Measurements from ENCODE around the gene TRIM49D1. TPM values are rescaled to one million over a fixed set of nuclear protein-coding genes. Genes with fewer than 3 reads are reported as not detected.

Gene TRIM49D1, protein sequence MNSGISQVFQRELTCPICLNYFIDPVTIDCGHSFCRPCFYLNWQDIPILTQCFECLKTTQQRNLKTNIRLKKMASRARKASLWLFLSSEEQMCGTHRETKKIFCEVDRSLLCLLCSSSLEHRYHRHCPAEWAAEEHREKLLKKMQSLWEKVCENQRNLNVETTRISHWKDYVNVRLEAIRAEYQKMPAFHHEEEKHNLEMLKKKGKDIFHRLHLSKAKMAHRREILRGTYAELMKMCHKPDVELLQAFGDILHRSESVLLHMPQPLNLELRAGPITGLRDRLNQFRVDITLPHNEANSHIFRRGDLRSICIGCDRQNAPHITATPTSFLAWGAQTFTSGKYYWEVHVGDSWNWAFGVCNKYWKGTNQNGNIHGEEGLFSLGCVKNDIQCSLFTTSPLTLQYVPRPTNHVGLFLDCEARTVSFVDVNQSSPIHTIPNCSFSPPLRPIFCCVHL
- 0.05 TPM in 1 of 5 replicates, not detected in the others for total RNA-seq (2022; extraction: Qiagen RNA extraction; ENCODE audit: low read depth)

GRCh38 chr11:89922195-89922660, at the start of gene TRIM49D1:
TSS of gene TRIM49D1 (minus strand) at chr11:89922245. CDS start at chr11:89917710, 4,535 bp downstream.

DNA sequence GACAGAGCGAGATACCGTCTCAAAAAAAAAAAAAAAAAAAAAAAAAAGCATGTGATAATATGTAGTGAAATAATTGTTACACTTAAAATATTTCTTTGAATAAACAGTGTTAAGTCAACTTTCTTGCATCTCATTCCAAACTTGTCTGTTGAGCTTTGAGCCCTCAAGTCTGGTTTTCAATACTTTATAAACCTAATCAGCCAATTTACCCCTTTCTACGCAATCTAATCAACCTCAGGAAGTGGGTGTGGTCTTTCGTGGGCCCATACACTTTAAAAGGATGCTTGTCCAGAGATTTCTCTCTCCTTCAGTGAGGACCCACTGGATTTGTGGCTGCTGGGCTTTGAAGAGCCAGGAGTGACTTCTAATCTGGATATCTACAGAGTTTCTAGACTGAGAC, 43.7 kb upstream of the TRIM49D1 start, which contains the start of gene TRIM64:
TSS of gene TRIM64 (plus strand) at position 301 of the 400 bp plus-strand sequence. CDS start 2,467 bp downstream, outside the sequence.

DNA sequence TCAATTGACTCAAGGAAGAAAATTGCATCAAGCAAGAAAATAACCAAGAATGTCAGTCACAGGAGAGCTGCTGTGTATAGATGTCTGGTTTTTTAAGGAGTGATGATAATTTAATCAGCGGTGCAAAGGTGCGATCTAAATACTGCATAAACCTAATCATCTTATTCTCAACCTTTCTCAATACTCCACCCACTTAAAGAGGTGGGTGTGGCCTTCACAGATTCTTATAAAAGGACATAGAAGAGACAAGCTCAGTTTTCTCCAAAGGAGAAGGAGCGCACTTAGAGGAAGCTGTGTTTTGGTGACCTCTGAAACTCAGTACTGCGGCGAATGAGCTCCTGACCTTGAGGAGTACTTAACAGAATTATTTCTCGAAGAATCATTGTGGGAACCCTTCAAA, 1.7 kb upstream of the TRIM49D1 start, which contains the start of gene TRIM49D2:
TSS of gene TRIM49D2 (plus strand) at position 301 of the 400 bp plus-strand sequence. CDS start 2,698 bp downstream, outside the sequence.

Other genes with a start within 250 kb of the TRIM49D1 start
- not detected in 5 replicates for gene TRIM77, start 211.9 kb downstream of the TRIM49D1 start, total RNA-seq (2022; extraction: Qiagen RNA extraction; ENCODE audit: low read depth)
- not detected in 5 replicates for gene TRIM49, start 113.7 kb downstream of the TRIM49D1 start, total RNA-seq (2022; extraction: Qiagen RNA extraction; ENCODE audit: low read depth)
- gene TRIM64B, start 43.8 kb downstream of the TRIM49D1 start, total RNA-seq (2022; extraction: Qiagen RNA extraction; ENCODE audit: low read depth) = not detected in 5 replicates
- not detected in 5 replicates for gene TRIM49D2, start 1.8 kb upstream of the TRIM49D1 start, total RNA-seq (2022; extraction: Qiagen RNA extraction; ENCODE audit: low read depth)
- not detected in 5 replicates for gene TRIM64, start 43.8 kb upstream of the TRIM49D1 start, total RNA-seq (2022; extraction: Qiagen RNA extraction; ENCODE audit: low read depth)
- gene TRIM49C, start 108.9 kb upstream of the TRIM49D1 start, total RNA-seq (2022; extraction: Qiagen RNA extraction; ENCODE audit: low read depth) = not detected in 5 replicates
- not detected in 5 replicates for gene UBTFL1, start 163.7 kb upstream of the TRIM49D1 start, total RNA-seq (2022; extraction: Qiagen RNA extraction; ENCODE audit: low read depth)
- not detected in 5 replicates for gene NAALAD2, start 212.4 kb upstream of the TRIM49D1 start, total RNA-seq (2022; extraction: Qiagen RNA extraction; ENCODE audit: low read depth)